Spleen (tissue), 11 donors: ENCODE measurements around the gene ACTR5. TPM values are rescaled to one million over a fixed set of nuclear protein-coding genes. Genes with fewer than 3 reads are reported as not detected.

Source experiments
- DNase-seq: peaks from one replicate; pipeline ENCODE4 v3.0.0-alpha.2; 2020
- H3K27ac ChIP-seq, 8 donors: fragments of 200-600 bp; sonication (generic) in 7 of 8; 1 replicate in 4 of 8; 2 replicates in 4 of 8; pipeline versions ENCODE4 v1.5.0 to v1.8.0; 2016 to 2021; ENCODE audit warnings: inconsistent platforms in 4 of 8, mild to moderate bottlenecking in 4 of 8, moderate library complexity in 1 of 8
- H3K27me3 ChIP-seq, 7 donors: fragments of 200-600 bp; sonication (generic) in 6 of 7; replicated peaks in 1 of 7; 1 replicate in 4 of 7; 2 replicates in 3 of 7; pipeline versions ENCODE4 v1.5.0 to v1.8.0; 2016 to 2021; ENCODE audit warnings: inconsistent platforms in 3 of 7, mild to moderate bottlenecking in 1 of 7
- H3K36me3 ChIP-seq, 6 donors: fragments of 200-600 bp; sonication (generic) in 5 of 6; 1 replicate in 4 of 6; 2 replicates in 2 of 6; pipeline versions ENCODE4 v1.5.0 to v1.8.0; 2016 to 2021; ENCODE audit warnings: inconsistent platforms in 2 of 6
- H3K4me1 ChIP-seq, 6 donors: fragments of 200-600 bp; sonication (generic) in 5 of 6; 1 replicate in 3 of 6; 2 replicates in 3 of 6; pipeline versions ENCODE4 v1.5.0 to v1.8.0; 2016 to 2021; ENCODE audit warnings: inconsistent platforms in 3 of 6
- H3K4me3 ChIP-seq, 8 donors: fragments of 200-600 bp; sonication (generic) in 7 of 8; 1 replicate in 4 of 8; 2 replicates in 4 of 8; pipeline versions ENCODE4 v1.5.0 to v1.8.0; 2016 to 2021; ENCODE audit warnings: inconsistent platforms in 4 of 8, mild to moderate bottlenecking in 4 of 8, moderate library complexity in 2 of 8
- H3K9me3 ChIP-seq, 8 donors: fragments of 200-600 bp; sonication (generic) in 7 of 8; 1 replicate in 4 of 8; 2 replicates in 4 of 8; pipeline versions ENCODE4 v1.5.0 to v1.8.0; 2016 to 2021; ENCODE audit warnings: inconsistent platforms in 4 of 8
- CTCF ChIP-seq, 11 experiments: fragments of 200-600 bp in 7 of 11; fragments of 450-650 bp in 4 of 11; sonication (generic) in 4 of 11; IDR thresholded peaks in 8 of 11; conservative IDR thresholded peaks in 3 of 11; 1 replicate in 7 of 11; 2 replicates in 4 of 11; pipeline versions ENCODE4 v1.4.0 to v1.8.0; 2016 to 2021; ENCODE audit warnings: antibody characterized with exemption in 11 of 11, inconsistent platforms in 4 of 11, mild to moderate bottlenecking in 1 of 11
- POLR2A ChIP-seq, 3 donors: fragments of 450-650 bp; IDR thresholded peaks; one replicate each; pipeline ENCODE4 v1.5.1; 2017; ENCODE audit warnings: antibody characterized with exemption in 3 of 3, mild to moderate bottlenecking in 1 of 3
- POLR2AphosphoS5 ChIP-seq, 3 donors: sonication (generic); formaldehyde crosslinking; IDR thresholded peaks; one replicate each; pipeline ENCODE4 v1.5.1; 2017; ENCODE audit warnings: antibody characterized with exemption in 3 of 3
- WGBS, 5 donors: extraction: QIAGEN DNeasy Blood & Tissue Kit in 3 of 5; methylation state at CpG; one replicate each; pipeline versions ENCODE4 v1.1.5 to v1.1.7; 2013 to 2018; 5-methylcytosine and 5-hydroxymethylcytosine counted together
- intact Hi-C: fragments of 100-400 bp; cut with DNase I; formaldehyde crosslinking; loops from one replicate; pipeline ENCODE4 v1.15.0; 2023; ENCODE audit warnings: low total_unique reads
- polyA plus RNA-seq, 3 donors: library from polyadenylated mRNA; stranded (reverse); fragments of 200-250 nt; gene quantifications; one replicate each; pipeline ENCODE4 v1.2.1, GENCODE V29; 2013
- total RNA-seq, 7 donors: library from RNA; depleted of rRNA in 3 of 7; stranded (reverse); fragments of >200 nt in 3 of 7; fragmentation: NEBNext Ultra II Directional in 4 of 7; extraction: Animal tissue kit (Norgen Biotek cat#: 25700) in 4 of 7; gene quantifications; one replicate each; pipeline versions ENCODE4 v1.1.0 to v1.2.1, GENCODE V29; 2016 to 2021
- donor health status: healthy with polysubstance abuse.
- donor health status: DM: no; HTN: no; CAD: no; lungs with moderate emphysema.
- donor health status: DM: no; HTN: no; CAD: no.
- donor health status: Bipolar disorder and iron deficiency.
- donor health status: healthy.
- donor health status: DM: no; HTN: no; CAD: no.
- donor health status: DM: yes; HTN: yes; CAD: no.

ACTR5 gene
- total and polyA plus RNA-seq, 10 donors, result 5.6 to 12.8 (median 9.5) TPM

- 8 to 16% (median 14%) methylated on average over 26 to 32 of the region's 32 CpGs for WGBS, 5 donors
- Histone ChIP-seq H3K4me3 (peak overlapping the region; percentile 70 to 95 (median 82)), H3K36me3 (peaks cover 0 to 24% (median 5%) of the 10 kb centered on the region in 6 donors), H3K27ac (peak overlapping the region; percentile 44 to 98 (median 90)), H3K9me3 (no peaks in the 10 kb centered on the region), H3K27me3 (peaks cover 0 to 28% (median 5%) of the 10 kb centered on the region in 7 donors), H3K4me1 (peaks cover 44 to 84% (median 77%) of the 10 kb centered on the region in 6 donors)
- DNase-seq, result peak; percentile 83
- intact Hi-C loops, result loop anchor here (5.0 to 10.0 kb wide), 2 partner anchors 68 to 85 kb away; no protein-coding TSS in a partner anchor
- peak in 2 of 3 donors; percentile 59 to 63 for TF ChIP-seq POLR2AphosphoS5 (IDR thresholded peaks at IDR 0.05)
- TF ChIP-seq CTCF (IDR thresholded peaks at IDR 0.05 in 8 of 11, conservative IDR thresholded peaks at IDR 0.05 in 3 of 11), result no peak
Observed at GRCh38 chr20:38806855-38807655, 58.8 kb downstream of the ACTR5 start.

GRCh38 chr20:38809942-38810341, 61.7 kb downstream of the ACTR5 start:
- Histone ChIP-seq H3K4me1 (peaks cover 52 to 100% (median 93%) of the 10 kb centered on the region in 6 donors), H3K27me3 (peaks cover 0 to 26% (median 5%) of the 10 kb centered on the region in 7 donors), H3K9me3 (no peaks in the 10 kb centered on the region), H3K4me3 (no peak overlapping the region), H3K27ac (peak overlapping the region in 4 of 8 donors; percentile 18 to 98 (median 92)), H3K36me3 (peaks cover 0 to 40% (median 5%) of the 10 kb centered on the region in 6 donors)
- intact Hi-C loops, result loop anchor here (5.0 to 10.0 kb wide), 2 partner anchors 65 to 82 kb away; no protein-coding TSS in a partner anchor
- TF ChIP-seq POLR2A (IDR thresholded peaks at IDR 0.05), result no peak
- no peak for TF ChIP-seq POLR2AphosphoS5 (IDR thresholded peaks at IDR 0.05)
- TF ChIP-seq CTCF (IDR thresholded peaks at IDR 0.05 in 8 of 11, conservative IDR thresholded peaks at IDR 0.05 in 3 of 11), result no peak
- no peak for DNase-seq
- 62 to 75% (median 63%) methylated on average over 6 of the region's 6 CpGs for WGBS, 5 donors

GRCh38 chr20:38810926-38811630, 62.8 kb downstream of the ACTR5 start:
- Histone ChIP-seq H3K4me3 (no peak overlapping the region), H3K9me3 (no peaks in the 10 kb centered on the region), H3K4me1 (peaks cover 52 to 100% (median 89%) of the 10 kb centered on the region in 6 donors), H3K36me3 (peaks cover 0 to 44% (median 5%) of the 10 kb centered on the region in 6 donors), H3K27ac (peak overlapping the region in 5 of 8 donors; percentile 51 to 98 (median 71)), H3K27me3 (peaks cover 0 to 16% (median 5%) of the 10 kb centered on the region in 7 donors)
- intact Hi-C loops, result no loop called here
- WGBS, 5 donors, result 58 to 82% (median 74%) methylated on average over 4 of the region's 4 CpGs
- TF ChIP-seq POLR2AphosphoS5 (IDR thresholded peaks at IDR 0.05) (no peak), POLR2A (IDR thresholded peaks at IDR 0.05) (no peak), CTCF (IDR thresholded peaks at IDR 0.05 in 8 of 11, conservative IDR thresholded peaks at IDR 0.05 in 3 of 11) (no peak)
- DNase-seq, result no peak
